Activated T-cell treated with anti-CD3 and anti-CD28 coated beads for 4 hours (primary cell): ENCODE results near the gene GJA5.
"Not testable (repeated sequence)": the region's sequence is repeated elsewhere in the genome, so short reads cannot be mapped to it uniquely, and the experiment has no call there.

Experiments
- DNase-seq: peaks from one replicate; pipeline ENCODE4 v3.0.0-alpha.2; 2020

GJA5 gene

GRCh38 chr1:147758379-147759100, 1.9 kb downstream of the GJA5 start:
- DNase-seq: no peak

GRCh38 chr1:147757015-147757990, 3.1 kb downstream of the GJA5 start:
- no peak for DNase-seq

DNA sequence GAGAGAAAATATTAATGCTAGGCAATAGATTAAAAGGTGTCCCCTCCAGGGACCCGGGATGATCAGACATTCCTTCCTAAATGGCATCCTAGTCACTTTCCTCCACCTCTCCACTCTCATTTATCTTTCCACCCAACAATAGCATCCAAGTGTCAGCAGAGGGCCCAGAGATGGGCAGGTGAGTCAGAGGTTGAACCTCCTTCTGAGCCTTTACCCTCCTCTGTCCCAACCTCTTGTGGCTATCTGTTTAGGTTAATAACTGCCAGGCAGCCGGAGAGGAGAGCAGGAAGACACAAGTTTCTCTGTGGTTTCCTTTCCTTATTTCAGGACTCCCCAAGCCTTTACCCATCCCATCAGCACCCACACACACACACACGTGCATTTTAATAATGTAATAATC, 4.1 kb downstream of the GJA5 start:
- no peak for DNase-seq

DNA sequence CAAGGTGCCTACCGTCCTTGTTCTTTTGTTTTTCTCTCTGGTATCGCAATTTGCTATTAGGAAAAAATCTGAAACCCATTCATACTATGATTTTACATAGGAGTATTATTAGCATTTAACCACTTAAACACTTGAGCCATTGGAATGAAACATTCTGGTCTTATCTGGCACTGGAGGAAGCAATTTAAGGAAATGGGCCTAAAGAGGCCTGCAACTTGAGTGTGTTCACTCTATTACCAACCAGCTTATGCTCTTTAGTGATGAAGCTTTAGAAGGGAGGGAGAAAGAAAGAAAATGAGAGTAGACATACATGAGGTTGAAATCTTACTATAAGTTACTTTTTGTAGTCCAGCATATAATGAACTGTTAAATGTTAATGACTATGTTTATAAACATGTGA, 5.7 kb downstream of the GJA5 start:
- DNase-seq: no peak

DNA sequence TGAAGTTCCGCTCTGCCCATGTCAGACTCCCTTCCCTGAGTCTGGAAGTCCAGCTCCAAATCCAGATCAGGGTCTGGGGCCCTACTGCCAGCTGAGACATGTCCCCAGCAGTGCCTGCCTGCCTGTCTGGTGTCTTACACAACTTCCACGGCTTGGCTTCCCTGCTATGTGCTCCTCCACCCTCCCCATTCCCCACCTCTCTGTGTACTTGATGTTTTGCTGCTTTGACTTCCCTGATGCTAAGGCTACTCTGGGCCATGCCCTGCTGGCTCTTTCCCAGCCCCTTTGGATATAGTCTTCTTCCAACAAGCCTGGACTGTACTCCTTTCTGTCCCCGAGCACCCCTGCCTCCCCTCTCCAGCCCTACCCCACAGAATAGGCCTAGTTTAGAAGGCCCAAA, 7.3 kb downstream of the GJA5 start:
- DNase-seq: no peak

DNA sequence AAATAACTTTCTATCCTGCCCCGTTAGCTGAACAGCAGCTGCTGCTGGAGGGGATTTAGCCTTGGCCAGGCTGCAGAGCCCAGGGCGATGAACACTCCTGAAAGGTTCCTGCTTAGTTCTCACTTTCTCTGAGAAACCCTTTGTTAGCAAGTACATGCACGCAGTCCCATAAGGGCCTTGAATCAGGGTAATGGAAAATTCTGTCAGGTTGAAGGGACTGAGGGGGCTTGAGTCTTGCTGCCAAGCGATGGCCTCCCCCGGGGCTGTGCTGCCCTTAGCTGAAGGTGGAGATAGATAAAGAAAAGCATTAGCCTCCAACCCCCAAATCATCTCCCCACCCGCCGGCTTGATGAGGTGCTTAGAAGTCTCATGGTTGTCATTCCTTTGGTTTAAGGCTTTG, 7.9 kb downstream of the GJA5 start:
- no peak for DNase-seq

DNA sequence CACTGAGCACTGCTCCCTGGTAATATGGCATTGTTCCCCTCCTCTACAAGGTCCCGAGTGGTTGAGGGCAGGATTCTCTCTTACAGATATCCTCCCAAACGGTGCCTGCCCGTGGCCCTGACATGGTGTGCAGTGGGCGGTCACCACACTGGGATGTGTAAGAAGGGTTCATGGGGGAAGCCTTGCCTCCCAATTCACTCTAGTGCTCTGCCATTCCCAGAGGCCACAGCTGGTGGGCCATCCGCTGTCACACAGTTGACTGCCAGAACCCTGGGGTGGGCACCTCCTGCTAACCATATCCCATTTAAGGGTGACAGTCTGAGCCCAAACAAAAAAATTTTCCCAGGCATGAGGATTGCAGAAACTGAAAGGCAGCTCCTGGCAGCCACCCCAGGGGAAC, 9.1 kb downstream of the GJA5 start:
- no peak for DNase-seq

DNA sequence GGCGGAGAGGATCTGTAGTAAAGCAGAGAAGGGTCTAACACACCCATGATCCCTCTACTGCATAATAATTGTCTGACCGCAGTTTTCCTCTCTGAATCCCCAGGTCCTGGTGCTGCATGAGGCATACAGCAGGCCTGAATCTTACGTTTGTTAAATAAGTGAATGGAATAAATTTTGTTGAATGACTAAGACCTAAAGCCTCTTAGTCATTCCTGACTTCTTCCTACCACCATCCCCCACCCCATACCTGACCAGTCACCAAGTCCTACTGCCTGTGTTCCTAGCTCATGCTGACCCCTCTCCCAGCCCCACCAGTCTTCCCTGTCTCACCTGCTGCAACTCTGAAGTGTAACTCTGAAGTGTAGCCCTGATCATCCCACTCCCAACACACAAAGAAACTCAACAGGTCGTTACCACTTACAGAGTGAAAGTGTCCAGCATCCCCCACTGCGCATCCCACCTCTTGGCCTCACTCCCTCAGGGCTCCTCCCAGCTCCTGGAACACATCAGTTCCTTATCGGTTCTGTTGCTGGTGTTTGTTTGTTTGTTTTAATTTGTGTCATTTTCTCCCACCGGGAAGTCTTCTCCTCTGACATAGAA, 9.7 kb downstream of the GJA5 start:
- DNase-seq: no peak

DNA sequence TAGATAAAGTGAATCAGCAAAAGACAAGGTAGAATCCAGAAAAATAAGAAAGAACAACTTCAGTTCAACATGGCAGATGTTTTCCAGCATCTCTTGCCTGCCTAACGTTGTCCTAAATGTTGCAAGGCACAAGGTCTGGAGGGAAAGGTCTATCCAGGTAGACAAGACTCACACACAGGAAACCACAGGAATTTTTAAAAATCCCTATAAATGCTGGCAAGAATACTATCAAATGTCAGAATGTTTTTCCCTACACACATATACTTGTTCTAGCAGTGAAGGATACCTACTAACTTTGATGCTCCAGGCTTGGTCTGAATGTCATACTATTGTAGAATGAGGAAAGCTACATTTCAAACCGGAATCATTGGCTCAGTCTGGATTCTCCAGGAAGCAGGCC, 10.6 kb downstream of the GJA5 start:
- no peak for DNase-seq

GRCh38 chr1:147748676-147749350, 11.6 kb downstream of the GJA5 start:
- DNase-seq: no peak

DNA sequence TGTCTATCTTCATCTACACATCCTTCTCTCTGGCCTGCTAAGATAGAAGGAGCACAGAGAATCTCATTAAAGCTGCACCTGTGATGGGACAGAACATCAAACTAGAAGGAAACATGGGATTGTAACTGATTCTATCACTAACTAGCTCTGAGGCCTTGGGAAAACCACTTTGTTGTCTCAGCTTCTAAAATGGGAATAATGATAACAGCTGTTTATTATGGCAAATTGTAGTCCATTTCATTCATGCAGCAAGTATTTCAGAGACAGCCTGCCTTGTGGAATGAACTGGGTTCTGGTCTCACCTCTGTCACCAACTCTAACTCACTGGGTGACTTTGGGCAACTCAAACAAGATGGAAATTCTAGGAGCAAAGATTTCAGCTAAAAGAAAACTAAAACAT, 12.4 kb downstream of the GJA5 start:
- DNase-seq: no peak

- no peak for DNase-seq
Measured at GRCh38 chr1:147745271-147745670, 15.1 kb downstream of the GJA5 start.

DNA sequence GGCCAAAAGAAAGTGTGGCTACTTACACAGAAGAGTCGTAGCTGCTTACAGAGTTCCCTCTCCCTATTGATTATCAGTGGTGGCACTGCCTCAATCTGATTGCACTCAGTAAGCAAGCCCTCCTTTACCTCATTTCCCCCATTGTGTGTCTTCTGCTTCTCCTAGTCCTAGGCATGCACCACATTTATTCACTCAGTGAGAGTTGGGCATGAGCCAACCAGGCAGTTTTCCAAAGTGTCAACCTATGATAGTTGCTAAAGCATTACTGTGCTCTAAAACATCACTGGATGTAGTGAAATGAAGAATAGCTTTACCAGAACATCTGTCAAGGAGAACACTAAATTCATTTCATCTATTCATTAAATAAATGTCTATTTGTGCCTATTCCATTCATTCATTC, 19.3 kb downstream of the GJA5 start:
- DNase-seq: no peak

- no peak for DNase-seq
Measured at GRCh38 chr1:147740391-147740790, 20.0 kb downstream of the GJA5 start.

DNA sequence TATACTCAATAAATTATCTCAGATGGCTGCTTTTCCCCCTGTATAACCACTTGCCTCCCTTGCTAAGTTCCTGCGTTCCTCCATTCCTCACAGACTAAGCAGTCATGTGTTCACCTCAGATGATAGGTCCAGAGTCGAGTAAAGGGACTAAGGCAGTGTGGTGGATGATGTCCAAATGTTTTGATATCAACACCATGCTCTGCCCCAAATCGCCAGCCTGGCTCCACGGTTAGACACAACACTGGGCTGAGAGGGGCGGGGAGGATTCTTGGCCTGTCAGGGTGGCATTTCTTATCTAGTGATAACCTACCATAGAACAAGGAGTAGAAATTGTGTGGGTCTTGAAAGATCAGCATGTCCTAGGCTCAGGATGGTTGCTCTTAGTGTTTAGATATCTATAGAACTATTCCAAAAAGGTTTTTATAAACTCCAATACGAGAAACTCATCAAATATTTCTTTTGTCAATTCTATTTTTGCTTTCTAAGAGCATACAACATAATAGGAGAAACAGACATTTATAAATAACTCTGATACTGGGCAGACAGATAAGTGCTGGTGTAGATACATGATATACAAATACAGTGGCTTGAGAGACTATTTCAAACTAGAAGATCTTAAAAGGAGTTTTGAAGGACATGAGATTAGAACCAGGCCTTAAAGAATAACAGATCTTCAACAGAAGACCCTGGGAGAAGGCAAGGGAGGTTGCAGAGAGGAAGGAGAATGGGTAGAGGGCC, 21.5 kb downstream of the GJA5 start:
- DNase-seq: no peak

DNA sequence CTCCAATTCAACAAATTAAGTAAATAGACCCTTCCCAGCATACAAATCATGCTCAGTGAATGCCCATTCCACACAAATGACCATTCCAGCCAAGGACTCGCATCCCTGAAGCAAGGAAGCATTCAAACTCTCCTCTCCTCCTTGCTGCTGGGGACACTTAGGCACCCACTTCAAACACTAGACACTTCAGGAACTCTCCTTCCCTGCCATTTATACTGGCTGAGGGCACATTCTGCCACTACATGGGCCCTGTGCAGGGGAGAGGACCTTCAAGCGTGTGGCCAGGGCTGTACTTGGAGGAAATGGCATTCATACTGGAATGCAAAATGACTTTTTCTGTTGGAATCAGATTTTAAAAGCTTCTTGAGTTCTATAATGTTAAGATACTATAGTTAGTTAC, 22.3 kb downstream of the GJA5 start:
- DNase-seq: no peak

GRCh38 chr1:147736883-147737282, 23.5 kb downstream of the GJA5 start:
- DNase-seq: no peak

DNA sequence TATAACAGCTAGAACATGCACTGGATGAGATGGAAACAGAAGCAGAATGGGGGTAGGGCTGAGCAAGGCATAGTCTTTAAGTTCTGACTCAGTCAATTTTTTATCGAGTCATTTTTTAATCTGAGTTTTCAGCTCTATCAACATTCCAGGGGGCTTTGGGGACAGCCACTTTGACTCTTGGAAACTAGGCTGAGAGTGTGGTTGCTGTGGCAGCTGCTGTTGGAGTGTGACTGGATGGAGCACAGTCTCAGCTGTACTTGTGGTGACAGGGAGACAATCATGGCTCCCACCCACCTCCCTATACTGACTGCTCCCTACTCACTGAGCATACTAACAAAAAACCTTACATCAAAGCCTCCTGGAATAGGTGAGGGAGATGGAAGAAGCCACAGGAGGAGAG, 25.0 kb downstream of the GJA5 start:
- DNase-seq: no peak

DNA sequence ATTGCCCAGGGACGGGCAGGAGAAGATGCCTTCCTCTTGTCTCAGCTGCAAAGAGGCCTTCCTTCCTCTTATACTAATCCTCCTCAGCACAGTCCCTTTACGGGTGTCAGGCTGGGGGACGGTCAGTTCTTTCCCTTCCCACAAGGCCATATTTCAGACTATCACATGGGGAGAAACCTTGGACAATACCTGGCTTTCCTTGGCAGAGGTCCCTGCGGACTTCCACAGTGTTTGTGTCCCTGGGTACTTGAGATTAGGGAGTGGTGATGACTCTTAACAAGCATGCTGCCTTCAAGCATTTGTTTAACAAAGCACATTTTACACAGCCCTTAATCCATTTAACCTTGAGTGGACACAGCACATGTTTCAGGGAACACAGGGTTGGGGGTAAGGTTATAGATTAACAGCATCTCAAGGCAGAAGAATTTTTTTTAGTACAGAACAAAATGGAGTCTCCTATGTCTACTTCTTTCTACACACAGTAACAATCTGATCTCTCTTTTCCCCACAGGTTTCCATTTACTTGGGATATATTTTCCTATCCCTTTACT, 26.0 kb downstream of the GJA5 start:
- DNase-seq: not testable (repeated sequence)

DNA sequence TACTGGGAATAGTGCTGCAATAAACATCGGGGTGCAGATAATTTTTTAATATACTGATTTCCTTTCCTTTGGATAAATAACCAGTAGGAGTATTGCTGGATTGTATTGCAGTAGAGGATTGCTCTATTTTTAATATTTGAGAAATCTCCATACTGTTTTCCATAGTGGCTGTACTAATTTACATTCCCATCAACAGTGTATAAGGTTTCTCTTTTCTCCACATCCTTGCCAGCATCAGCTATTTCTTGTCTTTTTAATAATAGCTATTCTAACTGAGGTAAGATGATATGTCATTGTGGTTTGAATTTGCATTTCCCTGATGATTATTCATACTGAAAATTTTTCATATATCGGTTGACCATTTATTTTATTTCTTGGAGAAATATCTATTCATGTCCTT, 31.1 kb downstream of the GJA5 start:
- no peak for DNase-seq

GRCh38 chr1:147726168-147726567, 34.2 kb downstream of the GJA5 start:
- no peak for DNase-seq

DNA sequence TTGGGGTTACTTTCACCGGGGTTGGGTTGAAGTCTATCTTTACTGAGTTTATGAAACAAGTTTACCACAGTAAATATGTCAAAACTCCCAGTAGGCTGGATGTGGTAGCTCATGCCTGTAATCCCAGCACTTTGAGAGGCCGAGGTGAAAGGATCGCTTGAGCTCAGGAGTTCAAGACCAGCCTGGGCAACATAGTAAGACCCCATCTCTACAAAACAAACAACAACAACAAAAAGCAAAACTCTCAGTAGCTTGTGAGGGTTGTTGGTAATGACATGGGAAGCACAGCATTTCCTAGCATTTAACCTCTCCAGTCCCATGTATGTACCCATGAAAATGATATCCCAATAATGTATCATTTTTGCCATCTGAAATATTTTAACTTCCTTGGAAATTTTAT, 34.7 kb downstream of the GJA5 start:
- no peak for DNase-seq
